HepG2 (cell line): ENCODE data around the gene ENPP7. TPM values are rescaled to one million over a fixed set of nuclear protein-coding genes. Genes with fewer than 3 reads are reported as not detected.
A peak's percentile ranks its signal among the peaks of the same experiment; 100 is the strongest.

Experiments used
- EED ChIP-seq: sonication (generic); formaldehyde crosslinking; IDR thresholded peaks from 2 replicates; pipeline ENCODE4 v1.5.0; 2020; ENCODE audit warnings: mild to moderate bottlenecking, missing genetic modification reagents
- FIP1L1 ChIP-seq: fragments of 200-400 bp; formaldehyde crosslinking; IDR thresholded peaks from 2 replicates; pipeline ENCODE4 v1.6.1; 2018; ENCODE audit warnings: low read depth, mild to moderate bottlenecking, low read length, moderate library complexity, borderline replicate concordance; ENCODE audit not compliant: insufficient read depth
- HOMEZ ChIP-seq: IDR thresholded peaks from 2 replicates; pipeline ENCODE4 v1.6.1; 2016; ENCODE audit warnings: low read depth
- KLF13 ChIP-seq: sonication (generic); formaldehyde crosslinking; IDR thresholded peaks from 2 replicates; pipeline ENCODE4 v1.4.0; 2020; ENCODE audit warnings: mild to moderate bottlenecking, missing genetic modification reagents
- MAFG ChIP-seq: sonication (generic); formaldehyde crosslinking; IDR thresholded peaks from 2 replicates; pipeline ENCODE4 v1.5.1; 2020; ENCODE audit warnings: mild to moderate bottlenecking, missing genetic modification reagents
- MBD4 ChIP-seq: IDR thresholded peaks from 2 replicates; pipeline ENCODE4 v1.6.1; 2012; ENCODE audit warnings: low read length, inconsistent platforms, borderline replicate concordance
- MNT ChIP-seq: fragments of 450-650 bp; IDR thresholded peaks from 2 replicates; pipeline ENCODE4 v1.6.1; 2016
- MZF1 ChIP-seq: sonication (generic); formaldehyde crosslinking; IDR thresholded peaks from 2 replicates; pipeline ENCODE4 v1.8.1; 2023; ENCODE audit warnings: mild to moderate bottlenecking, missing genetic modification reagents, borderline replicate concordance
- NKX3-1 ChIP-seq: sonication (generic); formaldehyde crosslinking; IDR thresholded peaks from 2 replicates; pipeline ENCODE4 v1.5.0; 2020; ENCODE audit warnings: missing genetic modification reagents
- NONO ChIP-seq, 2 experiments: fragments of 450-650 bp in 1 of 2; sonication (generic) in 1 of 2; formaldehyde crosslinking in 1 of 2; IDR thresholded peaks in 1 of 2; conservative IDR thresholded peaks in 1 of 2; 2 replicates each; pipeline versions ENCODE4 v1.6.1 to v1.8.0; 2017 to 2022; ENCODE audit warnings: mild to moderate bottlenecking in 1 of 2, missing genetic modification reagents in 1 of 2, moderate library complexity in 1 of 2
- PHF8 ChIP-seq: sonication (generic); formaldehyde crosslinking; IDR thresholded peaks from 2 replicates; pipeline ENCODE4 v1.5.0; 2020; ENCODE audit warnings: missing genetic modification reagents
- SIX1 ChIP-seq: sonication (generic); formaldehyde crosslinking; IDR thresholded peaks from 2 replicates; pipeline ENCODE4 v1.4.0; 2020; ENCODE audit warnings: missing genetic modification reagents, borderline replicate concordance
- SNRNP70 ChIP-seq: fragments of 200-400 bp; formaldehyde crosslinking; IDR thresholded peaks from 2 replicates; pipeline ENCODE4 v1.6.1; 2017; ENCODE audit warnings: mild to moderate bottlenecking, low read depth, low read length, moderate library complexity
- U2AF2 ChIP-seq: fragments of 200-400 bp; formaldehyde crosslinking; IDR thresholded peaks from 2 replicates; pipeline ENCODE4 v1.6.1; 2017; ENCODE audit warnings: low read depth, mild to moderate bottlenecking, low read length
- ZBTB3 ChIP-seq: sonication (generic); formaldehyde crosslinking; IDR thresholded peaks from 2 replicates; pipeline ENCODE4 v1.4.0; 2020; ENCODE audit warnings: low read depth, mild to moderate bottlenecking, moderate library complexity, missing genetic modification reagents, borderline replicate concordance
- ZBTB37 ChIP-seq: sonication (generic); formaldehyde crosslinking; IDR thresholded peaks from 2 replicates; pipeline ENCODE4 v1.4.0; 2020; ENCODE audit warnings: mild to moderate bottlenecking, missing genetic modification reagents
- ZNF224 ChIP-seq: sonication (generic); formaldehyde crosslinking; IDR thresholded peaks from 2 replicates; pipeline ENCODE4 v1.5.0; 2020; ENCODE audit warnings: mild to moderate bottlenecking, missing genetic modification reagents
- ZNF225 ChIP-seq: sonication (generic); formaldehyde crosslinking; IDR thresholded peaks from 2 replicates; pipeline ENCODE4 v1.4.0; 2020; ENCODE audit warnings: mild to moderate bottlenecking, missing genetic modification reagents
- ZNF343 ChIP-seq: sonication (generic); formaldehyde crosslinking; IDR thresholded peaks from 2 replicates; pipeline ENCODE4 v1.4.0; 2020; ENCODE audit warnings: mild to moderate bottlenecking, missing genetic modification reagents
- ZNF383 ChIP-seq: sonication (generic); formaldehyde crosslinking; IDR thresholded peaks from 2 replicates; pipeline ENCODE4 v1.4.0; 2020; ENCODE audit warnings: missing genetic modification reagents, mild to moderate bottlenecking, borderline replicate concordance
- ZNF513 ChIP-seq: sonication (generic); formaldehyde crosslinking; conservative IDR thresholded peaks from 2 replicates; pipeline ENCODE4 v1.5.0; 2020; ENCODE audit warnings: missing genetic modification reagents
- ZNF607 ChIP-seq: sonication (generic); formaldehyde crosslinking; IDR thresholded peaks from 2 replicates; pipeline ENCODE4 v1.5.1; 2020; ENCODE audit warnings: missing genetic modification reagents, mild to moderate bottlenecking, borderline replicate concordance
- ZNF672 ChIP-seq: sonication (generic); formaldehyde crosslinking; IDR thresholded peaks from 2 replicates; pipeline ENCODE4 v1.8.1; 2022; ENCODE audit warnings: missing genetic modification reagents
- ZNF768 ChIP-seq: sonication (generic); formaldehyde crosslinking; IDR thresholded peaks from 2 replicates; pipeline ENCODE4 v1.4.0; 2020; ENCODE audit warnings: missing genetic modification reagents
- polyA plus RNA-seq, 8 experiments: library from polyadenylated mRNA; depleted of rRNA in 3 of 8; stranded (reverse) in 7 of 8; unstranded in 1 of 8; fragments of >200 nt; fragmentation: Illumina TruSeq in 4 of 8; extraction: Trizol in 4 of 8; gene quantifications; 2 replicates each; pipeline versions ENCODE4 v1.2.1 to v1.2.3, GENCODE V29; 2011 to 2016; ENCODE audit warnings: low read depth in 4 of 8, missing spikeins in 1 of 8, mixed read lengths in 1 of 8; ENCODE audit not compliant: insufficient read depth in 1 of 8
- total RNA-seq, 5 experiments: library from RNA; depleted of rRNA; stranded (reverse); fragments of >200 nt; fragmentation: Illumina TruSeq; extraction: Trizol; gene quantifications; 2 replicates each; pipeline ENCODE4 v1.2.3, GENCODE V29; 2016; ENCODE audit warnings: low read depth in 1 of 5

The ENPP7 gene
- total and polyA plus RNA-seq, 2 of the 13 experiments (the other 11 are each of a cell fraction or from before 2014, with no cell fraction given), result 1.1 to 2.2 TPM

- TF ChIP-seq MNT, result peak; percentile 81
- TF ChIP-seq U2AF2, result no peak
- no peak for TF ChIP-seq HOMEZ (CRISPR knock-in tag)
- TF ChIP-seq ZNF672 (CRISPR knock-in tag), result no peak
- no peak for TF ChIP-seq ZBTB3 (CRISPR knock-in tag)
- no peak for TF ChIP-seq NKX3-1 (CRISPR knock-in tag)
- TF ChIP-seq SIX1 (CRISPR knock-in tag), result no peak
- TF ChIP-seq ZNF513 (CRISPR knock-in tag), result no peak
- no peak for TF ChIP-seq KLF13 (CRISPR knock-in tag)
- TF ChIP-seq MAFG, result no peak
- TF ChIP-seq MBD4, result no peak
- no peak for TF ChIP-seq ZNF768 (CRISPR knock-in tag)
- TF ChIP-seq NONO (IDR thresholded peaks at IDR 0.05), result no peak
- TF ChIP-seq NONO (CRISPR knock-in tag; conservative IDR thresholded peaks at IDR 0.05), result peak; percentile 80
- TF ChIP-seq SNRNP70, result no peak
- TF ChIP-seq ZNF383 (CRISPR knock-in tag), result 0 out of 2 replicates have a peak, but pooled peaks have one; percentile 50
- TF ChIP-seq ZNF343 (CRISPR knock-in tag), result no peak
- peak; percentile 52; the same call in 1 of the 2 replicates for TF ChIP-seq PHF8 (CRISPR knock-in tag)
- peak; percentile 18; the same call in 1 of the 2 replicates for TF ChIP-seq ZNF225 (CRISPR knock-in tag)
- no peak for TF ChIP-seq ZBTB37 (CRISPR knock-in tag)
- no peak for TF ChIP-seq MZF1
- TF ChIP-seq ZNF224 (CRISPR knock-in tag), result no peak
- peak; percentile 57; the same call in 1 of the 2 replicates for TF ChIP-seq EED (CRISPR knock-in tag)
- no peak for TF ChIP-seq ZNF607 (CRISPR knock-in tag)
- TF ChIP-seq FIP1L1, result no peak
These were observed 2.3 kb downstream of the ENPP7 start (continued) for GRCh38 chr17:79732804-79733691.
